Stomach (tissue), 9 donors: Measurements from ENCODE around the gene DNMT3B. TPM values are rescaled to one million over a fixed set of nuclear protein-coding genes. Genes with fewer than 3 reads are reported as not detected.
A peak's percentile ranks its signal among the peaks of the same experiment; 100 is the strongest.
"Not testable (repeated sequence)": the region's sequence is repeated elsewhere in the genome, so short reads cannot be mapped to it uniquely, and the experiment has no call there.

ENCODE experiments used
- DNase-seq, 2 donors: peaks; one replicate each; pipeline versions ENCODE4 v3.0.0 to v3.0.0-alpha.2; 2013 to 2019
- H3K27ac ChIP-seq, 5 donors: fragments of 200-600 bp in 4 of 5; sonication (generic) in 4 of 5; one replicate each; pipeline ENCODE4 v1.5.1; 2013 to 2019; ENCODE audit warnings: mild to moderate bottlenecking in 1 of 5, moderate library complexity in 1 of 5
- H3K27me3 ChIP-seq, 3 donors: fragments of 200-600 bp; sonication (generic); one replicate each; pipeline ENCODE4 v1.5.1; 2017 to 2019; ENCODE audit warnings: mixed run types in 1 of 3
- H3K36me3 ChIP-seq, 4 donors: fragments of 200-600 bp; sonication (generic); 1 replicate in 3 of 4; 2 replicates in 1 of 4; pipeline ENCODE4 v1.5.1; 2016 to 2019
- H3K4me1 ChIP-seq, 4 donors: fragments of 200-600 bp; sonication (generic); one replicate each; pipeline ENCODE4 v1.5.1; 2016 to 2019
- H3K4me3 ChIP-seq, 4 donors: fragments of 200-600 bp; sonication (generic) in 3 of 4; one replicate each; pipeline ENCODE4 v1.5.1; 2016 to 2019; ENCODE audit warnings: mild to moderate bottlenecking in 1 of 4
- H3K9me3 ChIP-seq, 4 donors: fragments of 200-600 bp; sonication (generic); one replicate each; pipeline ENCODE4 v1.5.1; 2016 to 2019
- EP300 ChIP-seq: sonication (generic); formaldehyde crosslinking; IDR thresholded peaks from one replicate; pipeline ENCODE4 v1.6.1; 2017; ENCODE audit warnings: antibody characterized with exemption
- POLR2A ChIP-seq, 4 donors: fragments of 450-650 bp; IDR thresholded peaks; one replicate each; pipeline ENCODE4 v1.6.1; 2016; ENCODE audit warnings: antibody characterized with exemption in 4 of 4, control low read depth in 2 of 4, mild to moderate bottlenecking in 1 of 4, moderate library complexity in 1 of 4
- POLR2AphosphoS5 ChIP-seq, 3 donors: sonication (generic); formaldehyde crosslinking; IDR thresholded peaks; one replicate each; pipeline ENCODE4 v1.6.1; 2016; ENCODE audit warnings: antibody characterized with exemption in 3 of 3
- WGBS, 5 donors: extraction: QIAGEN DNeasy Blood & Tissue Kit in 3 of 5; methylation state at CpG; one replicate each; pipeline versions ENCODE4 v1.1.5 to v1.1.7; 2013 to 2018; 5-methylcytosine and 5-hydroxymethylcytosine counted together
- intact Hi-C: fragments of 100-400 bp; cut with DNase I; formaldehyde crosslinking; loops from one replicate; pipeline ENCODE4 v1.15.1; 2023; ENCODE audit warnings: low total_unique reads
- polyA plus RNA-seq, 3 donors: library from polyadenylated mRNA; stranded (reverse); fragments of 200-250 nt; gene quantifications; one replicate each; pipeline ENCODE4 v1.2.3, GENCODE V29; 2013
- total RNA-seq, 5 donors: library from RNA; depleted of rRNA; stranded (reverse); fragments of >200 nt; gene quantifications; one replicate each; pipeline versions ENCODE4 v1.1.0 to v1.2.3, GENCODE V29; 2014 to 2016
- TF ChIP-seq, protein P1 (sequence below), 7 experiments: fragments of 450-650 bp in 4 of 7; fragments of 200-600 bp in 3 of 7; sonication (generic) in 3 of 7; IDR thresholded peaks; one replicate each; pipeline ENCODE4 v1.5.1; 2016 to 2019; ENCODE audit warnings: antibody characterized with exemption in 7 of 7, control low read depth in 2 of 7, mild to moderate bottlenecking in 1 of 7
- donor health status: healthy with polysubstance abuse.
- donor health status: Bipolar disorder and iron deficiency.
- donor health status: healthy.

DNMT3B gene
- total and polyA plus RNA-seq, 8 donors = 0.31 to 17.0 (median 0.87) TPM; not detected in 2

DNA sequence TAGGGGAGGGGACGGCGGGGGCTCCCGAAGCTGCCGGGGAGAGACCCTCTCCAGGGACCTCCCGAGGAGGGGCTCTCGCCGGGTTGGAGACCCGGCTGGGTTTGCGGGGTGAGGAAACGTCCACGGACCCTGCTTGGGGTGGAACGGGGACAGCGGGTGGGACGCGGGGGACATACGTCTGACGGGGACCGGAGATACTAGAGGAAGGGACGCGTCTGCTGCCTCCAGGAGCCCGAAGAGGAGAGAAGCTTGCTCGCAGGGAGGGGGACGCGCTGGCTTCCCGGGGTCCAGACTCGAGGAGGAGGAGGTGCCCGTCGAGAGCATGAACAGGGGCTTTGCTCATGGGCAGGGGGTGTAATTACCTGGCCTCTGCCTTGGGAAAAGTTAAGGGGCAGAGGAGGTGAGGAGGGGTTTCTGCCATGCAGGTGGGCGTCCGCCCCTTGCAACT is 593 bp downstream of the DNMT3B start:
- WGBS, 5 donors = 0 to 2% (median 1%) methylated on average over 18 to 30 of the region's 30 CpGs
- intact Hi-C loops = no loop called here
- H3K27me3 ChIP-seq = no peaks in the 10 kb centered on the region
- peak overlapping the region in 2 of 5 donors; percentile 68 to 74 for H3K27ac ChIP-seq
- DNase-seq = peak in 1 of 2 donors; percentile 57
- no peaks in the 10 kb centered on the region for H3K36me3 ChIP-seq
- H3K9me3 ChIP-seq = no peaks in the 10 kb centered on the region
- TF ChIP-seq POLR2A (IDR thresholded peaks at IDR 0.05) (no peak), EP300 (no peak), POLR2AphosphoS5 (IDR thresholded peaks at IDR 0.05) (no peak)
- TF ChIP-seq, protein P1, sequence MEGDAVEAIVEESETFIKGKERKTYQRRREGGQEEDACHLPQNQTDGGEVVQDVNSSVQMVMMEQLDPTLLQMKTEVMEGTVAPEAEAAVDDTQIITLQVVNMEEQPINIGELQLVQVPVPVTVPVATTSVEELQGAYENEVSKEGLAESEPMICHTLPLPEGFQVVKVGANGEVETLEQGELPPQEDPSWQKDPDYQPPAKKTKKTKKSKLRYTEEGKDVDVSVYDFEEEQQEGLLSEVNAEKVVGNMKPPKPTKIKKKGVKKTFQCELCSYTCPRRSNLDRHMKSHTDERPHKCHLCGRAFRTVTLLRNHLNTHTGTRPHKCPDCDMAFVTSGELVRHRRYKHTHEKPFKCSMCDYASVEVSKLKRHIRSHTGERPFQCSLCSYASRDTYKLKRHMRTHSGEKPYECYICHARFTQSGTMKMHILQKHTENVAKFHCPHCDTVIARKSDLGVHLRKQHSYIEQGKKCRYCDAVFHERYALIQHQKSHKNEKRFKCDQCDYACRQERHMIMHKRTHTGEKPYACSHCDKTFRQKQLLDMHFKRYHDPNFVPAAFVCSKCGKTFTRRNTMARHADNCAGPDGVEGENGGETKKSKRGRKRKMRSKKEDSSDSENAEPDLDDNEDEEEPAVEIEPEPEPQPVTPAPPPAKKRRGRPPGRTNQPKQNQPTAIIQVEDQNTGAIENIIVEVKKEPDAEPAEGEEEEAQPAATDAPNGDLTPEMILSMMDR (IDR thresholded peaks at IDR 0.05) = no peak
- H3K4me3 ChIP-seq = peak overlapping the region; percentile 77 to 91 (median 83)
- H3K4me1 ChIP-seq = peaks cover 12 to 22% (median 20%) of the 10 kb centered on the region in 4 donors

DNA sequence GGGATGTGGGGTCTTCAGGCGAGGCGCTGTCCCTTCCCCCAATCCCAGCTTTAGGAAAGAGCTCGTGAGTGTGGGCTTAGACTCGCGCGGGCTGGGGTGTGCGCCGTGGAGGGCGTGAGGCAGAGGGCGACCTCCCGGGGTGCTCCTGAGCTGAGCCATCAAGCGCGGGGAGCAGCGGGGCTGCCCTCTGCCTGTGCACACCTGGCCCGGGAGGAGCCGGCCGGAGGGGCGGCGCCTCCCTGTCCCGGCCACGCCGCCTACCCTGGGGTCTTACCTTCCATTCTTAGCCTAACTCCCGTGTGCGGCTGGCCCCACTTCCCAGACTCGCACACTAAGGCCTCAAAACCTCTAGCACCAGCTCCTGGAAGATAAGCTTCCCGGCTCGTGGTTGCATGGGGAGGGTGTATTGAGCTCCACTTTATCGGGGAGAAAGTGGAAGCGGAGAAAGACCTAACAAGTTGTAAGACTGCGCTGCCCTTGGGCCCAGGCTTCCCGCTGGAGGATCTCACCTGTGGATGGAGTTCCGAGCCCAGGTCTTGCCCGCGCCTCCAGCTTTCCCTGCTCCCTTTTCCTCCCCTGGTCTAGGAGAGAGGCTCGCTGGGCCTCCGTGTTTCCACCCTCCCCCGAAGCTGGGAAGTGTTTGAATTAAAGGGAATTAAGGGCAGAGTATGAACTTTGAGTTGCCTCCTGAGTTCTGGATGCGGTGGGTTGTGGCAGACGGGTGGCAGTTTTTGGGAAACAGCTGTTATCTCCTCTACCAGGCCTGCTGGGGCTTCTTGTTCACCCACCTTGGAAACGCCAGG is 1.2 kb downstream of the DNMT3B start:
- intact Hi-C loops = no loop called here
- no peak for TF ChIP-seq POLR2A (IDR thresholded peaks at IDR 0.05)
- no peak for TF ChIP-seq POLR2AphosphoS5 (IDR thresholded peaks at IDR 0.05)
- no peak for TF ChIP-seq EP300
- TF ChIP-seq, protein P1 (IDR thresholded peaks at IDR 0.05) = no peak
- Histone ChIP-seq H3K4me3 (peak overlapping the region; percentile 77 to 91 (median 83)), H3K9me3 (no peaks in the 10 kb centered on the region), H3K27ac (peak overlapping the region in 1 of 5 donors; percentile 74), H3K36me3 (no peaks in the 10 kb centered on the region), H3K4me1 (peaks cover 12 to 22% (median 20%) of the 10 kb centered on the region in 4 donors), H3K27me3 (no peaks in the 10 kb centered on the region)
- WGBS, 5 donors = 16 to 22% (median 18%) methylated on average over 29 to 40 of the region's 40 CpGs
- peak in 1 of 2 donors; percentile 56 for DNase-seq

- Histone ChIP-seq H3K4me3 (peak overlapping the region in 1 of 4 donors; percentile 91), H3K4me1 (peaks cover 12 to 22% (median 20%) of the 10 kb centered on the region in 4 donors), H3K27me3 (no peaks in the 10 kb centered on the region), H3K9me3 (no peaks in the 10 kb centered on the region), H3K36me3 (no peaks in the 10 kb centered on the region), H3K27ac (no peak overlapping the region)
- no peak for DNase-seq
- TF ChIP-seq POLR2A (IDR thresholded peaks at IDR 0.05) (no peak), POLR2AphosphoS5 (IDR thresholded peaks at IDR 0.05) (no peak)
- WGBS, 5 donors = 60 to 81% (median 74%) methylated on average over 17 of the region's 17 CpGs
- intact Hi-C loops = no loop called here
Measured at GRCh38 chr20:32764005-32764960, 2.1 kb downstream of the DNMT3B start.

- intact Hi-C loops, H3K27me3 ChIP-seq, DNase-seq, H3K36me3 ChIP-seq, H3K9me3 ChIP-seq, H3K27ac ChIP-seq, H3K4me3 ChIP-seq: not testable (repeated sequence)
- H3K4me1 ChIP-seq = peaks cover 12 to 22% (median 20%) of the 10 kb centered on the region in 4 donors
- 87 to 97% (median 90%) methylated on average over 17 of the region's 17 CpGs for WGBS, 5 donors
Measured at GRCh38 chr20:32765230-32765875, 3.2 kb downstream of the DNMT3B start.
